Measurements from ENCODE around the gene FRAT2. TPM values are rescaled to one million over a fixed set of nuclear protein-coding genes. Genes with fewer than 3 reads are reported as not detected.

Gene FRAT2
- total and polyA plus RNA-seq, 2 of the 13 experiments (the other 11 are each of a cell fraction or from before 2014, with no cell fraction given) = 7.2 to 14.1 TPM

GRCh38 chr10:97334370-97335175 is at the start of gene FRAT2 (continued):
- TF ChIP-seq ZNF512 (CRISPR knock-in tag; IDR thresholded peaks at IDR 0.05) (0 out of 2 replicates have a peak, but pooled peaks have one; percentile 20), KLF11 (CRISPR knock-in tag; IDR thresholded peaks at IDR 0.05) (peak; percentile 74; the same call in 1 of the 2 replicates), ELF4 (CRISPR knock-in tag; IDR thresholded peaks at IDR 0.05; ENCODE audit: borderline replicate concordance) (no peak), NR3C1 (CRISPR knock-in tag; IDR thresholded peaks at IDR 0.05) (no peak), MZF1 (CRISPR knock-in tag; IDR thresholded peaks at IDR 0.05; ENCODE audit: borderline replicate concordance) (no peak), KAT7 (CRISPR knock-in tag; IDR thresholded peaks at IDR 0.05; ENCODE audit: borderline replicate concordance) (peak; percentile 60; the same call in 1 of the 2 replicates), NR1H2 (CRISPR knock-in tag; IDR thresholded peaks at IDR 0.05; ENCODE audit: borderline replicate concordance, low read depth) (no peak), MIER2 (CRISPR knock-in tag; IDR thresholded peaks at IDR 0.05) (no peak), ELF1 (CRISPR knock-in tag; IDR thresholded peaks at IDR 0.05) (peak; percentile 39; the same call in 1 of the 2 replicates), KMT2A (CRISPR knock-in tag; IDR thresholded peaks at IDR 0.05) (peak; percentile 53; the same call in 1 of the 2 replicates)
- TF ChIP-seq, protein P1, sequence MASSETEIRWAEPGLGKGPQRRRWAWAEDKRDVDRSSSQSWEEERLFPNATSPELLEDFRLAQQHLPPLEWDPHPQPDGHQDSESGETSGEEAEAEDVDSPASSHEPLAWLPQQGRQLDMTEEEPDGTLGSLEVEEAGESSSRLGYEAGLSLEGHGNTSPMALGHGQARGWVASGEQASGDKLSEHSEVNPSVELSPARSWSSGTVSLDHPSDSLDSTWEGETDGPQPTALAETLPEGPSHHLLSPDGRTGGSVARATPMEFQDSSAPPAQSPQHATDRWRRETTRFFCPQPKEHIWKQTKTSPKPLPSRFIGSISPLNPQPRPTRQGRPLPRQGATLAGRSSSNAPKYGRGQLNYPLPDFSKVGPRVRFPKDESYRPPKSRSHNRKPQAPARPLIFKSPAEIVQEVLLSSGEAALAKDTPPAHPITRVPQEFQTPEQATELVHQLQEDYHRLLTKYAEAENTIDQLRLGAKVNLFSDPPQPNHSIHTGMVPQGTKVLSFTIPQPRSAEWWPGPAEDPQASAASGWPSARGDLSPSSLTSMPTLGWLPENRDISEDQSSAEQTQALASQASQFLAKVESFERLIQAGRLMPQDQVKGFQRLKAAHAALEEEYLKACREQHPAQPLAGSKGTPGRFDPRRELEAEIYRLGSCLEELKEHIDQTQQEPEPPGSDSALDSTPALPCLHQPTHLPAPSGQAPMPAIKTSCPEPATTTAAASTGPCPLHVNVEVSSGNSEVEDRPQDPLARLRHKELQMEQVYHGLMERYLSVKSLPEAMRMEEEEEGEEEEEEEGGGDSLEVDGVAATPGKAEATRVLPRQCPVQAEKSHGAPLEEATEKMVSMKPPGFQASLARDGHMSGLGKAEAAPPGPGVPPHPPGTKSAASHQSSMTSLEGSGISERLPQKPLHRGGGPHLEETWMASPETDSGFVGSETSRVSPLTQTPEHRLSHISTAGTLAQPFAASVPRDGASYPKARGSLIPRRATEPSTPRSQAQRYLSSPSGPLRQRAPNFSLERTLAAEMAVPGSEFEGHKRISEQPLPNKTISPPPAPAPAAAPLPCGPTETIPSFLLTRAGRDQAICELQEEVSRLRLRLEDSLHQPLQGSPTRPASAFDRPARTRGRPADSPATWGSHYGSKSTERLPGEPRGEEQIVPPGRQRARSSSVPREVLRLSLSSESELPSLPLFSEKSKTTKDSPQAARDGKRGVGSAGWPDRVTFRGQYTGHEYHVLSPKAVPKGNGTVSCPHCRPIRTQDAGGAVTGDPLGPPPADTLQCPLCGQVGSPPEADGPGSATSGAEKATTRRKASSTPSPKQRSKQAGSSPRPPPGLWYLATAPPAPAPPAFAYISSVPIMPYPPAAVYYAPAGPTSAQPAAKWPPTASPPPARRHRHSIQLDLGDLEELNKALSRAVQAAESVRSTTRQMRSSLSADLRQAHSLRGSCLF (CRISPR knock-in tag; IDR thresholded peaks at IDR 0.05; ENCODE audit: borderline replicate concordance) = no peak
- TF ChIP-seq, protein P2, sequence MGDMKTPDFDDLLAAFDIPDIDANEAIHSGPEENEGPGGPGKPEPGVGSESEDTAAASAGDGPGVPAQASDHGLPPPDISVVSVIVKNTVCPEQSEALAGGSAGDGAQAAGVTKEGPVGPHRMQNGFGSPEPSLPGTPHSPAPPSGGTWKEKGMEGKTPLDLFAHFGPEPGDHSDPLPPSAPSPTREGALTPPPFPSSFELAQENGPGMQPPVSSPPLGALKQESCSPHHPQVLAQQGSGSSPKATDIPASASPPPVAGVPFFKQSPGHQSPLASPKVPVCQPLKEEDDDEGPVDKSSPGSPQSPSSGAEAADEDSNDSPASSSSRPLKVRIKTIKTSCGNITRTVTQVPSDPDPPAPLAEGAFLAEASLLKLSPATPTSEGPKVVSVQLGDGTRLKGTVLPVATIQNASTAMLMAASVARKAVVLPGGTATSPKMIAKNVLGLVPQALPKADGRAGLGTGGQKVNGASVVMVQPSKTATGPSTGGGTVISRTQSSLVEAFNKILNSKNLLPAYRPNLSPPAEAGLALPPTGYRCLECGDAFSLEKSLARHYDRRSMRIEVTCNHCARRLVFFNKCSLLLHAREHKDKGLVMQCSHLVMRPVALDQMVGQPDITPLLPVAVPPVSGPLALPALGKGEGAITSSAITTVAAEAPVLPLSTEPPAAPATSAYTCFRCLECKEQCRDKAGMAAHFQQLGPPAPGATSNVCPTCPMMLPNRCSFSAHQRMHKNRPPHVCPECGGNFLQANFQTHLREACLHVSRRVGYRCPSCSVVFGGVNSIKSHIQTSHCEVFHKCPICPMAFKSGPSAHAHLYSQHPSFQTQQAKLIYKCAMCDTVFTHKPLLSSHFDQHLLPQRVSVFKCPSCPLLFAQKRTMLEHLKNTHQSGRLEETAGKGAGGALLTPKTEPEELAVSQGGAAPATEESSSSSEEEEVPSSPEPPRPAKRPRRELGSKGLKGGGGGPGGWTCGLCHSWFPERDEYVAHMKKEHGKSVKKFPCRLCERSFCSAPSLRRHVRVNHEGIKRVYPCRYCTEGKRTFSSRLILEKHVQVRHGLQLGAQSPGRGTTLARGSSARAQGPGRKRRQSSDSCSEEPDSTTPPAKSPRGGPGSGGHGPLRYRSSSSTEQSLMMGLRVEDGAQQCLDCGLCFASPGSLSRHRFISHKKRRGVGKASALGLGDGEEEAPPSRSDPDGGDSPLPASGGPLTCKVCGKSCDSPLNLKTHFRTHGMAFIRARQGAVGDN (CRISPR knock-in tag; IDR thresholded peaks at IDR 0.05) = peak; percentile 87
- TF ChIP-seq, protein P3, sequence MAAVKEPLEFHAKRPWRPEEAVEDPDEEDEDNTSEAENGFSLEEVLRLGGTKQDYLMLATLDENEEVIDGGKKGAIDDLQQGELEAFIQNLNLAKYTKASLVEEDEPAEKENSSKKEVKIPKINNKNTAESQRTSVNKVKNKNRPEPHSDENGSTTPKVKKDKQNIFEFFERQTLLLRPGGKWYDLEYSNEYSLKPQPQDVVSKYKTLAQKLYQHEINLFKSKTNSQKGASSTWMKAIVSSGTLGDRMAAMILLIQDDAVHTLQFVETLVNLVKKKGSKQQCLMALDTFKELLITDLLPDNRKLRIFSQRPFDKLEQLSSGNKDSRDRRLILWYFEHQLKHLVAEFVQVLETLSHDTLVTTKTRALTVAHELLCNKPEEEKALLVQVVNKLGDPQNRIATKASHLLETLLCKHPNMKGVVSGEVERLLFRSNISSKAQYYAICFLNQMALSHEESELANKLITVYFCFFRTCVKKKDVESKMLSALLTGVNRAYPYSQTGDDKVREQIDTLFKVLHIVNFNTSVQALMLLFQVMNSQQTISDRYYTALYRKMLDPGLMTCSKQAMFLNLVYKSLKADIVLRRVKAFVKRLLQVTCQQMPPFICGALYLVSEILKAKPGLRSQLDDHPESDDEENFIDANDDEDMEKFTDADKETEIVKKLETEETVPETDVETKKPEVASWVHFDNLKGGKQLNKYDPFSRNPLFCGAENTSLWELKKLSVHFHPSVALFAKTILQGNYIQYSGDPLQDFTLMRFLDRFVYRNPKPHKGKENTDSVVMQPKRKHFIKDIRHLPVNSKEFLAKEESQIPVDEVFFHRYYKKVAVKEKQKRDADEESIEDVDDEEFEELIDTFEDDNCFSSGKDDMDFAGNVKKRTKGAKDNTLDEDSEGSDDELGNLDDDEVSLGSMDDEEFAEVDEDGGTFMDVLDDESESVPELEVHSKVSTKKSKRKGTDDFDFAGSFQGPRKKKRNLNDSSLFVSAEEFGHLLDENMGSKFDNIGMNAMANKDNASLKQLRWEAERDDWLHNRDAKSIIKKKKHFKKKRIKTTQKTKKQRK (IDR thresholded peaks at IDR 0.05; ENCODE audit: low read length) = no peak
